A549 (cell line): Measurements from ENCODE around the gene MYOZ3.

ENCODE experiments used
- CEBPB ChIP-seq, 2 experiments: fragments of >200 bp in 1 of 2; sonication (Bioruptor Twin) in 1 of 2; formaldehyde crosslinking in 1 of 2; IDR thresholded peaks; 2 replicates each; pipeline ENCODE4 v1.6.1; 2012 to 2016
- EP300 ChIP-seq, 2 experiments: fragments of >200 bp; sonication (Bioruptor Twin); formaldehyde crosslinking; IDR thresholded peaks; 2 replicates in 1 of 2; 3 replicates in 1 of 2; pipeline ENCODE4 v1.6.1; 2016 to 2017
- JUN ChIP-seq, 2 experiments: fragments of >200 bp; sonication (Bioruptor Twin); formaldehyde crosslinking; IDR thresholded peaks; 2 replicates in 1 of 2; 3 replicates in 1 of 2; pipeline ENCODE4 v1.6.1; 2016 to 2017
- JUNB ChIP-seq: fragments of >200 bp; sonication (Bioruptor Twin); formaldehyde crosslinking; IDR thresholded peaks from 2 replicates; pipeline ENCODE4 v1.6.1; 2016
- MAFK ChIP-seq: fragments of 450-650 bp; IDR thresholded peaks from 2 replicates; pipeline ENCODE4 v1.6.1; 2014; ENCODE audit not compliant: partially characterized antibody
- POLR2A ChIP-seq: IDR thresholded peaks from 2 replicates; pipeline ENCODE4 v1.6.1; 2012; ENCODE audit warnings: mild to moderate bottlenecking, low read length
- RCOR1 ChIP-seq: fragments of 150-350 bp; IDR thresholded peaks from 2 replicates; pipeline ENCODE4 v1.6.1; 2014; ENCODE audit warnings: antibody characterized with exemption, low read length, low read depth
- TF ChIP-seq, protein P1 (sequence below): fragments of >200 bp; sonication (Bioruptor Twin); formaldehyde crosslinking; IDR thresholded peaks from 3 replicates; pipeline ENCODE4 v1.5.1; 2016

DNA sequence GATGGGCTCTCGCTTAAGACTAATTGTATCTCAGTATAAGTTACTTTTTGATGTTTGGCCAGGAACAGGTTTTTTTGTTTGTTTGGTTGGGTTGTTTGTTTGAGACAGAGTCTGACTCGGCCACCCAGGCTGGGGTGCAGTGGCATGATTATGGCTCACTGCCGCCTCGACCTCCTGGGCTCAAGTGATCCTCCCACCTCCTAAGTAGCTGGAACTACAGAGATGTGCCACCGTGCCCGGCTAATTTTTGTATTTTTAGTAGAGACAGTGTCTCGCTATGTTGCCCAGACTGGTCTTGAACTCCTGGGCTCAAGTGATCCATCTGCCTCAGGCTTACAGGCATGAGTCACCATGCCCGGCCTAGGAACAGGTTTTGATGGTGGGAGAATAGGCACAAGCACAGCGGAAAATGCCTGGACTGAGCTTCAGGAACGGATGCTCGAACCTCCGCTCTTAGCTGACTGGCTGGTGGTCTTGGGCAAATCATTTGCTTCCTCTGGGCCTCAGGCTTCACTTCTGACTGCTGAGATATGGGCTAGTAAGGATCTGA is 32.0 kb upstream of the MYOZ3 start:
- TF ChIP-seq CEBPB (IDR thresholded peaks at IDR 0.05) (no peak), POLR2A (no peak), JUNB (no peak), EP300 (IDR thresholded peaks at IDR 0.05) (no peak), JUN (IDR thresholded peaks at IDR 0.05) (no peak), MAFK (no peak), RCOR1 (no peak)
- TF ChIP-seq, protein P1, sequence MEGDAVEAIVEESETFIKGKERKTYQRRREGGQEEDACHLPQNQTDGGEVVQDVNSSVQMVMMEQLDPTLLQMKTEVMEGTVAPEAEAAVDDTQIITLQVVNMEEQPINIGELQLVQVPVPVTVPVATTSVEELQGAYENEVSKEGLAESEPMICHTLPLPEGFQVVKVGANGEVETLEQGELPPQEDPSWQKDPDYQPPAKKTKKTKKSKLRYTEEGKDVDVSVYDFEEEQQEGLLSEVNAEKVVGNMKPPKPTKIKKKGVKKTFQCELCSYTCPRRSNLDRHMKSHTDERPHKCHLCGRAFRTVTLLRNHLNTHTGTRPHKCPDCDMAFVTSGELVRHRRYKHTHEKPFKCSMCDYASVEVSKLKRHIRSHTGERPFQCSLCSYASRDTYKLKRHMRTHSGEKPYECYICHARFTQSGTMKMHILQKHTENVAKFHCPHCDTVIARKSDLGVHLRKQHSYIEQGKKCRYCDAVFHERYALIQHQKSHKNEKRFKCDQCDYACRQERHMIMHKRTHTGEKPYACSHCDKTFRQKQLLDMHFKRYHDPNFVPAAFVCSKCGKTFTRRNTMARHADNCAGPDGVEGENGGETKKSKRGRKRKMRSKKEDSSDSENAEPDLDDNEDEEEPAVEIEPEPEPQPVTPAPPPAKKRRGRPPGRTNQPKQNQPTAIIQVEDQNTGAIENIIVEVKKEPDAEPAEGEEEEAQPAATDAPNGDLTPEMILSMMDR: no peak
